HepG2 (cell line): Measurements from ENCODE around the gene ARFGAP1. TPM values are rescaled to one million over a fixed set of nuclear protein-coding genes. Genes with fewer than 3 reads are reported as not detected.

ENCODE experiments used
- ATAC-seq: fragments of 200-7000 bp; cut with Tn5 transposase; 3 replicates; pipeline ENCODE4 v1.9.1; 2020; ENCODE audit warnings: mild to moderate bottlenecking, moderate library complexity
- BruUV-seq: library from RNA; stranded (reverse); fragments of 400-500 nt; replicated peaks from 2 replicates; lab custom pipeline; 2021; lab: Mats Ljungman, UMichigan
- CTCF ChIA-PET: fragments of 300-600 bp; formaldehyde crosslinking; extraction: SDS; loops from one replicate; lab custom pipeline; 2021; ENCODE audit warnings: low total read pairs, inconsistent platforms, low intra/inter-chr PET ratio; lab: Yijun Ruan, JAX
- POLR2A ChIA-PET: fragments of 350-600 bp; sonication (Branson Sonifier 250); formaldehyde crosslinking; loops from one replicate; lab custom pipeline; 2020; ENCODE audit warnings: antibody characterized with exemption, inconsistent platforms; lab: Yijun Ruan, JAX
- DNase-seq: peaks from one replicate; pipeline ENCODE4 v3.0.0-alpha.2; 2015; ENCODE audit warnings: low spot score
- FAIRE-seq: peaks from 3 replicates; lab custom pipeline; 2011; peaks lifted over from hg19 to GRCh38; lab: Jason Lieb, UNC
- H2AFZ ChIP-seq: one replicate; pipeline ENCODE4 v1.6.1; 2011; ENCODE audit warnings: low read length, inconsistent platforms
- H3K27ac ChIP-seq: fragments of 300-600 bp; 3 replicates; pipeline ENCODE4 v1.8.0; 2011; ENCODE audit warnings: mixed run types, mild to moderate bottlenecking, mixed read lengths, low read length, inconsistent platforms; ENCODE audit not compliant: insufficient read depth; ENCODE audit errors: extremely low read length
- H3K27me3 ChIP-seq, 2 experiments: fragments of 200-600 bp in 1 of 2; 2 replicates in 1 of 2; 3 replicates in 1 of 2; pipeline versions ENCODE4 v1.6.0 to v1.8.0; 2011; ENCODE audit warnings: low read length in 2 of 2, mild to moderate bottlenecking in 2 of 2, moderate library complexity in 2 of 2, inconsistent platforms in 1 of 2; ENCODE audit not compliant: insufficient read depth in 2 of 2, control insufficient read depth in 1 of 2
- H3K36me3 ChIP-seq, 2 experiments: fragments of 200-600 bp in 1 of 2; replicated peaks in 1 of 2; 2 replicates in 1 of 2; 3 replicates in 1 of 2; pipeline versions ENCODE4 v1.5.1 to v1.8.0; 2011; ENCODE audit warnings: low read length in 2 of 2, inconsistent platforms in 1 of 2; ENCODE audit not compliant: insufficient read depth in 2 of 2, control insufficient read depth in 1 of 2
- H3K4me1 ChIP-seq: 2 replicates; pipeline ENCODE4 v1.5.1; 2012; ENCODE audit warnings: low read length, inconsistent platforms; ENCODE audit not compliant: insufficient read depth
- H3K4me2 ChIP-seq: 2 replicates; pipeline ENCODE4 v1.6.0; 2011; ENCODE audit warnings: low read depth, low read length, inconsistent platforms
- H3K4me3 ChIP-seq, 3 experiments: fragments of 200-600 bp in 1 of 3; sonication (generic), shearing (Covaris generic) in 1 of 3; replicated peaks in 1 of 3; 2 replicates each; pipeline ENCODE4 v1.5.1; 2011 to 2016; ENCODE audit warnings: low read length in 3 of 3, inconsistent platforms in 2 of 3, low read depth in 2 of 3, mild to moderate bottlenecking in 2 of 3, control low read depth in 1 of 3, mixed read lengths in 1 of 3; ENCODE audit not compliant: insufficient read depth in 1 of 3
- H3K79me2 ChIP-seq: one replicate; pipeline ENCODE4 v1.6.1; 2011; ENCODE audit warnings: low read length, inconsistent platforms; ENCODE audit not compliant: insufficient read depth
- H3K9ac ChIP-seq: 2 replicates; pipeline ENCODE4 v1.6.0; 2011; ENCODE audit warnings: mild to moderate bottlenecking, low read depth, low read length, inconsistent platforms; ENCODE audit not compliant: insufficient read depth
- H3K9me3 ChIP-seq: 2 replicates; pipeline ENCODE4 v1.5.1; 2012; ENCODE audit warnings: mild to moderate bottlenecking, low read length
- H4K20me1 ChIP-seq: 2 replicates; pipeline ENCODE4 v1.6.0; 2011; ENCODE audit warnings: inconsistent platforms, mild to moderate bottlenecking, low read length, moderate library complexity; ENCODE audit not compliant: insufficient read depth
- ARID5B ChIP-seq: IDR thresholded peaks from 2 replicates; pipeline ENCODE4 v1.4.0; 2020; ENCODE audit warnings: mild to moderate bottlenecking, missing genetic modification reagents
- E2F2 ChIP-seq: sonication (generic); formaldehyde crosslinking; IDR thresholded peaks from 2 replicates; pipeline ENCODE4 v1.4.0; 2020; ENCODE audit warnings: missing genetic modification reagents, borderline replicate concordance
- RAD21 ChIP-seq: fragments of 450-650 bp; formaldehyde crosslinking; IDR thresholded peaks from 2 replicates; pipeline ENCODE4 v1.5.0; 2020; ENCODE audit warnings: mild to moderate bottlenecking
- RXRA ChIP-seq: sonication (generic); formaldehyde crosslinking; IDR thresholded peaks from 2 replicates; pipeline ENCODE4 v1.5.1; 2020; ENCODE audit warnings: missing genetic modification reagents
- TCF12 ChIP-seq, 2 experiments: fragments of 450-650 bp in 1 of 2; sonication (generic) in 1 of 2; formaldehyde crosslinking in 1 of 2; IDR thresholded peaks; 2 replicates each; pipeline versions ENCODE4 v1.6.1 to v1.8.0; 2017 to 2022; ENCODE audit warnings: antibody characterized with exemption in 1 of 2, mild to moderate bottlenecking in 1 of 2, missing genetic modification reagents in 1 of 2, moderate library complexity in 1 of 2
- TP53 ChIP-seq: sonication (generic); formaldehyde crosslinking; conservative IDR thresholded peaks from 2 replicates; pipeline ENCODE4 v1.4.0; 2020; ENCODE audit warnings: missing genetic modification reagents
- ZNF788 ChIP-seq: sonication (generic); formaldehyde crosslinking; IDR thresholded peaks from 2 replicates; pipeline ENCODE4 v1.5.0; 2020; ENCODE audit warnings: mild to moderate bottlenecking, missing genetic modification reagents, borderline replicate concordance
- ZNF883 ChIP-seq: sonication (generic); formaldehyde crosslinking; IDR thresholded peaks from 2 replicates; pipeline ENCODE4 v1.5.1; 2020; ENCODE audit warnings: mild to moderate bottlenecking, missing genetic modification reagents; ENCODE audit errors: not compliant biosample characterization
- WGBS: methylation state at CpG from one replicate; pipeline ENCODE4 v1.1.6; 2017; ENCODE audit warnings: low lambda C conversion rate; 5-methylcytosine and 5-hydroxymethylcytosine counted together
- in situ Hi-C: cut with HindIII; loops from 2 replicates; pipeline ENCODE4 v1.10.0; 2017; ENCODE audit warnings: low pct_unique_long_range_greater_than_20kb; ENCODE audit not compliant: extremely low pct_ligation_motif_present
- intact Hi-C: fragments of 100-400 bp; cut with micrococcal nuclease; formaldehyde crosslinking; loops from one replicate; pipeline ENCODE4 v1.10.0; 2022; ENCODE audit not compliant: unreplicated experiment
- polyA plus RNA-seq, 8 experiments: library from polyadenylated mRNA; depleted of rRNA in 3 of 8; stranded (reverse) in 7 of 8; unstranded in 1 of 8; fragments of >200 nt; fragmentation: Illumina TruSeq in 4 of 8; extraction: Trizol in 4 of 8; gene quantifications; 2 replicates each; pipeline versions ENCODE4 v1.2.1 to v1.2.3, GENCODE V29; 2011 to 2016; ENCODE audit warnings: low read depth in 4 of 8, missing spikeins in 1 of 8, mixed read lengths in 1 of 8; ENCODE audit not compliant: insufficient read depth in 1 of 8
- total RNA-seq, 5 experiments: library from RNA; depleted of rRNA; stranded (reverse); fragments of >200 nt; fragmentation: Illumina TruSeq; extraction: Trizol; gene quantifications; 2 replicates each; pipeline ENCODE4 v1.2.3, GENCODE V29; 2016; ENCODE audit warnings: low read depth in 1 of 5
- TF ChIP-seq, protein P1 (sequence below): sonication (generic); formaldehyde crosslinking; IDR thresholded peaks from 2 replicates; pipeline ENCODE4 v1.4.0; 2020; ENCODE audit warnings: low read depth, missing genetic modification reagents

Gene ARFGAP1
- total and polyA plus RNA-seq, 2 of the 13 experiments (the other 11 are each of a cell fraction or from before 2014, with no cell fraction given) = 132 TPM

DNA sequence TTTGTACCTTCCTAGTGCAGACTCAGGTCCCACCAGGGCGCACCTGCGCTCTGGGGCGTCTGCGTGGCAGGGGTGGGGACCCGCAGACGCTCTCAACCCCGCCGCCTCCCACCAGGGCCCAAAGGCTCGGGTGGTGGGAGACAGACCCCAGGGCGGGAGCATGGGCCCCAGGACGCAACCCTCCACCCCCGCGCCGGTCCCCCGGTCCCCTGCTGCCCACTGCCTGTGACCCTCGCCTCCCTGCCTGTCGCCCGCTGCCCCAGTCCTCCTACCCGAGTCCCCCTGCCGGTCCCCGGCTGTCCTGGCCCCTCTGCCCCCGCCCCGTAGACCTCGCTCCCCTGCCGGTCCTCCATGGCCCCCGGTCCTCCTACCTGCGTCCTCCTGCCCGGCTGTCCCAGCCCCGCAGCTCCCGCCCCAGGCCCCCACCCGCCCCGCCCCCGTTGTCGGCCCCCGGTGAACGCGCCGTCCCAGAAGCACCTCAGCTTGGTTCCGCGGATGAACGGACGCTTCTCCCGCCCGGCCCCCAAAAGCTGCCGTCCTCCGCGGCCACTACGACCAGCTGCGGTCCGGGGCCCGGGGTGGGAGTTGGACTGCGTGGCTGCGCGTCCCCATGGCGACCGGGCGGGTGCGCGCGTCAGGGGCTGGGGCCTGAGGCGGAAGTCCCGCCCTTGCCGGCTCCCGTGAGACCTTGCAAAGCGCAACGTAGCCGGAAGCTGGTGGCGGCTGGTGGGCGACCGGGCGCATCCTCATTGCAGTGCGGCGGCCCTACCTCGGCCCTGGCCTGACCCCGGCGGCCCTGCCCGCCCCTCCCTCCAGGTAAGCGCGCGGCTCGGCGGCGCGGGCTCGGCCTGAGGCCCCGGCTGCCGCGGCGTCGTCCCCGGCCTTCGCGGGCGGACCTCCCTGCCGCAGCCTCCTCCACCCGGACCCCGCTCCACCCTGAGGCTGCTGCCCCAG lies at the start of gene ARFGAP1 (continued):
- TF ChIP-seq, protein P1, sequence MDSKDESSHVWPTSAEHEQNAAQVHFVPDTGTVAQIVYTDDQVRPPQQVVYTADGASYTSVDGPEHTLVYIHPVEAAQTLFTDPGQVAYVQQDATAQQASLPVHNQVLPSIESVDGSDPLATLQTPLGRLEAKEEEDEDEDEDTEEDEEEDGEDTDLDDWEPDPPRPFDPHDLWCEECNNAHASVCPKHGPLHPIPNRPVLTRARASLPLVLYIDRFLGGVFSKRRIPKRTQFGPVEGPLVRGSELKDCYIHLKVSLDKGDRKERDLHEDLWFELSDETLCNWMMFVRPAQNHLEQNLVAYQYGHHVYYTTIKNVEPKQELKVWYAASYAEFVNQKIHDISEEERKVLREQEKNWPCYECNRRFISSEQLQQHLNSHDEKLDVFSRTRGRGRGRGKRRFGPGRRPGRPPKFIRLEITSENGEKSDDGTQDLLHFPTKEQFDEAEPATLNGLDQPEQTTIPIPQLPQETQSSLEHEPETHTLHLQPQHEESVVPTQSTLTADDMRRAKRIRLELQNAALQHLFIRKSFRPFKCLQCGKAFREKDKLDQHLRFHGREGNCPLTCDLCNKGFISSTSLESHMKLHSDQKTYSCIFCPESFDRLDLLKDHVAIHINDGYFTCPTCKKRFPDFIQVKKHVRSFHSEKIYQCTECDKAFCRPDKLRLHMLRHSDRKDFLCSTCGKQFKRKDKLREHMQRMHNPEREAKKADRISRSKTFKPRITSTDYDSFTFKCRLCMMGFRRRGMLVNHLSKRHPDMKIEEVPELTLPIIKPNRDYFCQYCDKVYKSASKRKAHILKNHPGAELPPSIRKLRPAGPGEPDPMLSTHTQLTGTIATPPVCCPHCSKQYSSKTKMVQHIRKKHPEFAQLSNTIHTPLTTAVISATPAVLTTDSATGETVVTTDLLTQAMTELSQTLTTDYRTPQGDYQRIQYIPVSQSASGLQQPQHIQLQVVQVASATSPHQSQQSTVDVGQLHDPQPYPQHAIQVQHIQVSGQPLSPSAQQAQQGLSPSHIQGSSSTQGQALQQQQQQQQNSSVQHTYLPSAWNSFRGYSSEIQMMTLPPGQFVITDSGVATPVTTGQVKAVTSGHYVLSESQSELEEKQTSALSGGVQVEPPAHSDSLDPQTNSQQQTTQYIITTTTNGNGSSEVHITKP (CRISPR knock-in tag) = 0 out of 2 replicates have a peak, but pooled peaks have one; percentile 27

GRCh38 chr20:63223121-63223825 lies 49.3 kb upstream of the ARFGAP1 start:
- CTCF ChIA-PET = interaction anchor here (0.7 to 1.9 kb wide), 6 partner anchors 9 to 68 kb away, joined by 3 to 10 read pairs (median 4); no protein-coding TSS in a partner anchor
- peaks cover 32 to 78% of the 10 kb centered on the region in 2 experiments; a peak in 4 of 5 replicates for H3K27me3 ChIP-seq
- no peak overlapping the region for H3K27ac ChIP-seq
- no peak overlapping the region for H2AFZ ChIP-seq
- ATAC-seq (peak; percentile 67), DNase-seq (peak; percentile 73), FAIRE-seq (peak; percentile 90)
- in situ Hi-C loops = no loop called here
- H3K36me3 ChIP-seq = no peaks in the 10 kb centered on the region
- H3K4me1 ChIP-seq = peaks cover 4% of the 10 kb centered on the region
- no peaks in the 10 kb centered on the region for H3K9me3 ChIP-seq
- no peaks in the 10 kb centered on the region; the same call in 1 of the 2 replicates for H4K20me1 ChIP-seq
- no peaks in the 10 kb centered on the region for H3K79me2 ChIP-seq
- BruUV-seq = no TSS peak
- intact Hi-C loops = loop anchor here (1.0 to 5.0 kb wide), 3 partner anchors 44 to 158 kb away; partner anchors contain the start of gene COL20A1
- no peak overlapping the region for H3K4me2 ChIP-seq
- no peak overlapping the region for H3K9ac ChIP-seq
- 13% methylated on average over 12 of the region's 12 CpGs for WGBS
- POLR2A ChIA-PET = interaction anchor here (0.8 to 1.8 kb wide), 3 partner anchors 12 to 49 kb away, joined by 3 to 6 read pairs (median 3); partner anchors contain the start of genes ARFGAP1 and BIRC7
- H3K4me3 ChIP-seq = no peak overlapping the region
- TF ChIP-seq ZNF788 (CRISPR knock-in tag) = peak; percentile 44; the same call in 1 of the 2 replicates
- TF ChIP-seq RAD21 (CRISPR knock-in tag) = peak; percentile 81
- TF ChIP-seq ARID5B (CRISPR knock-in tag) = 0 out of 2 replicates have a peak, but pooled peaks have one; percentile 8
- TF ChIP-seq ZNF883 (CRISPR knock-in tag) = peak; percentile 51
- no peak for TF ChIP-seq TCF12 (IDR thresholded peaks at IDR 0.05)
- TF ChIP-seq TCF12 (CRISPR knock-in tag; IDR thresholded peaks at IDR 0.05) = no peak
- no peak for TF ChIP-seq E2F2 (CRISPR knock-in tag)
- TF ChIP-seq RXRA (CRISPR knock-in tag) = 0 out of 2 replicates have a peak, but pooled peaks have one; percentile 23
- TF ChIP-seq TP53 = no peak
